K562 (cell line): ENCODE results near the gene HOXC4. TPM values are rescaled to one million over a fixed set of nuclear protein-coding genes. Genes with fewer than 3 reads are reported as not detected.

Experiments used
- ATAC-seq: fragments of 200-7000 bp; cut with Tn5 transposase; 3 replicates; pipeline ENCODE4 v1.9.1; 2020; ENCODE audit warnings: moderate library complexity
- BruUV-seq: library from RNA; stranded (reverse); fragments of 400-500 nt; replicated peaks from 2 replicates; lab custom pipeline; 2021; lab: Mats Ljungman, UMichigan
- CTCF ChIA-PET: fragments of 300-600 bp; formaldehyde crosslinking; extraction: SDS; loops from one replicate; lab custom pipeline; 2021; ENCODE audit warnings: low intra/inter-chr PET ratio; lab: Yijun Ruan, JAX
- POLR2A ChIA-PET: fragments of 300-600, 350-650 bp; sonication (Branson Sonifier 250); formaldehyde crosslinking; extraction: SDS; loops from one replicate; lab custom pipeline; 2021; ENCODE audit warnings: antibody characterized with exemption, inconsistent platforms; lab: Yijun Ruan, JAX
- DNase-seq, 4 experiments: peaks; one replicate each; pipeline versions ENCODE4 v3.0.0 to v3.0.0-alpha.2; 2011 to 2018; ENCODE audit warnings: low spot score in 3 of 4, mixed read lengths in 3 of 4; ENCODE audit errors: extremely low read depth in 1 of 4
- FAIRE-seq: peaks from 2 replicates; lab custom pipeline; 2011; peaks lifted over from hg19 to GRCh38; lab: Jason Lieb, UNC
- H2AFZ ChIP-seq: 2 replicates; pipeline ENCODE4 v1.6.0; 2011; ENCODE audit warnings: low read depth, low read length, control low read depth, inconsistent platforms
- H3K27ac ChIP-seq: fragments of 200-600 bp; 3 replicates; pipeline ENCODE4 v1.8.0; 2011; ENCODE audit warnings: low read depth, mild to moderate bottlenecking, control low read depth, inconsistent platforms, low read length, moderate library complexity, mixed read lengths; ENCODE audit errors: extremely low read depth
- H3K27me3 ChIP-seq, 2 experiments: fragments of 300-600 bp in 1 of 2; 2 replicates in 1 of 2; 3 replicates in 1 of 2; pipeline versions ENCODE4 v1.6.0 to v1.8.0; 2011; ENCODE audit warnings: inconsistent platforms in 2 of 2, low read length in 2 of 2, mild to moderate bottlenecking in 1 of 2, mixed read lengths in 1 of 2, moderate library complexity in 1 of 2; ENCODE audit not compliant: control insufficient read depth in 2 of 2, insufficient read depth in 2 of 2
- H3K36me3 ChIP-seq: fragments of 300-600 bp; 3 replicates; pipeline ENCODE4 v1.8.0; 2011; ENCODE audit warnings: mild to moderate bottlenecking, low read length, inconsistent platforms; ENCODE audit not compliant: control insufficient read depth, insufficient read depth
- H3K4me1 ChIP-seq, 2 experiments: fragments of 200-600 bp in 1 of 2; replicated peaks in 1 of 2; 2 replicates in 1 of 2; 3 replicates in 1 of 2; pipeline versions ENCODE4 v1.5.1 to v1.8.0; 2011; ENCODE audit warnings: inconsistent platforms in 2 of 2, low read length in 2 of 2, mild to moderate bottlenecking in 1 of 2, mixed read lengths in 1 of 2, moderate library complexity in 1 of 2; ENCODE audit not compliant: control insufficient read depth in 2 of 2, insufficient read depth in 2 of 2
- H3K4me2 ChIP-seq: 2 replicates; pipeline ENCODE4 v1.6.1; 2011; ENCODE audit warnings: low read length, control low read depth, inconsistent platforms, mixed read lengths; ENCODE audit not compliant: insufficient read depth
- H3K4me3 ChIP-seq: fragments of 200-600 bp; sonication (generic), shearing (Covaris generic); 2 replicates; pipeline ENCODE4 v1.5.1; 2016; ENCODE audit warnings: control low read depth, inconsistent platforms
- H3K79me2 ChIP-seq: fragments of 200-600 bp; 3 replicates; pipeline ENCODE4 v1.8.0; 2011; ENCODE audit warnings: low read length, inconsistent platforms; ENCODE audit not compliant: control insufficient read depth, insufficient read depth
- H3K9ac ChIP-seq, 2 experiments: 2 replicates each; pipeline versions ENCODE4 v1.6.0 to v1.6.1; 2011; ENCODE audit warnings: low read depth in 2 of 2, low read length in 2 of 2, control low read depth in 1 of 2, inconsistent platforms in 1 of 2, mild to moderate bottlenecking in 1 of 2, mixed read lengths in 1 of 2; ENCODE audit not compliant: insufficient read depth in 1 of 2
- H3K9me1 ChIP-seq: one replicate; pipeline ENCODE4 v1.6.0; 2011; ENCODE audit warnings: inconsistent platforms, mild to moderate bottlenecking, low read length, moderate library complexity; ENCODE audit not compliant: control insufficient read depth, insufficient read depth
- H3K9me3 ChIP-seq: replicated peaks from 2 replicates; pipeline ENCODE4 v1.5.1; 2011; ENCODE audit warnings: low read depth, low read length, inconsistent platforms; ENCODE audit not compliant: control insufficient read depth, insufficient read depth
- H4K20me1 ChIP-seq: replicated peaks from 2 replicates; pipeline ENCODE4 v1.6.1; 2011; ENCODE audit warnings: low read length, inconsistent platforms, mixed read lengths; ENCODE audit not compliant: control insufficient read depth, insufficient read depth
- CCNT2 ChIP-seq: IDR thresholded peaks from 2 replicates; pipeline ENCODE4 v1.6.1; 2011; ENCODE audit warnings: borderline replicate concordance, low read depth, mild to moderate bottlenecking, moderate library complexity, mixed read lengths, low read length; ENCODE audit not compliant: insufficient read length; ENCODE audit errors: extremely low read depth
- HOXB6 ChIP-seq: fragments of 250-450 bp; sonication (Bioruptor Pico); IDR thresholded peaks from 2 replicates; pipeline ENCODE4 v1.5.1; 2022; ENCODE audit warnings: mild to moderate bottlenecking, borderline replicate concordance
- PBX2 ChIP-seq, 2 experiments: IDR thresholded peaks in 1 of 2; conservative IDR thresholded peaks in 1 of 2; 2 replicates each; pipeline ENCODE4 v1.6.1; 2016; ENCODE audit warnings: low read depth in 2 of 2, mild to moderate bottlenecking in 1 of 2, missing compliant biosample characterization in 1 of 2, missing genetic modification characterization in 1 of 2, moderate library complexity in 1 of 2
- PHF21A ChIP-seq: fragments of 450-650 bp; IDR thresholded peaks from 2 replicates; pipeline ENCODE4 v1.6.1; 2017; ENCODE audit warnings: low read depth, borderline replicate concordance
- POLR2A ChIP-seq: fragments of 450-650 bp; conservative IDR thresholded peaks from 2 replicates; pipeline ENCODE4 v1.6.1; 2016
- SAP30 ChIP-seq: fragments of 200-600 bp; sonication (generic); IDR thresholded peaks from 2 replicates; pipeline ENCODE4 v1.6.1; 2012; ENCODE audit warnings: borderline replicate concordance, low read depth, mild to moderate bottlenecking, moderate library complexity, low read length, control low read depth, inconsistent platforms; ENCODE audit not compliant: insufficient read depth, poor library complexity, severe bottlenecking
- SETDB1 ChIP-seq: IDR thresholded peaks from one replicate; pipeline ENCODE4 v1.6.1; 2012; ENCODE audit warnings: low read length, control low read depth, inconsistent platforms
- TAF9B ChIP-seq: fragments of 450-650 bp; IDR thresholded peaks from 2 replicates; pipeline ENCODE4 v1.6.1; 2018; ENCODE audit warnings: mild to moderate bottlenecking; ENCODE audit not compliant: partially characterized antibody
- ZFP1 ChIP-seq: fragments of 450-650 bp; formaldehyde crosslinking; IDR thresholded peaks from 2 replicates; pipeline ENCODE4 v1.4.0; 2020; ENCODE audit warnings: mild to moderate bottlenecking, mixed read lengths
- ZNF740 ChIP-seq, 3 experiments: fragments of 200-800 bp in 1 of 3; sonication (Bioruptor generic) in 1 of 3; sonication (generic) in 1 of 3; formaldehyde crosslinking in 1 of 3; IDR thresholded peaks; 2 replicates each; pipeline versions ENCODE4 v1.6.1 to v1.8.0; 2016 to 2022; ENCODE audit warnings: mild to moderate bottlenecking in 2 of 3, missing compliant biosample characterization in 2 of 3, missing genetic modification characterization in 2 of 3, missing genetic modification reagents in 1 of 3
- in situ Hi-C: fragments of 300-500 bp; cut with MboI; formaldehyde crosslinking; loops from 4 replicates; pipeline ENCODE4 v1.15.0; 2018; ENCODE audit warnings: inconsistent platforms, mixed read lengths
- intact Hi-C: fragments of 100-400 bp; cut with micrococcal nuclease; formaldehyde crosslinking; loops from 2 replicates; pipeline ENCODE4 v1.14.2; 2022
- polyA plus RNA-seq, 8 experiments: library from polyadenylated mRNA; depleted of rRNA in 4 of 8; stranded (reverse) in 5 of 8; unstranded in 3 of 8; fragments of >200 nt; fragmentation: Nextera tagmentation in 2 of 8; fragmentation: Illumina TruSeq in 1 of 8; extraction: Ambion mirVana in 2 of 8; extraction: Trizol in 1 of 8; gene quantifications; 2 replicates each; pipeline versions ENCODE4 v1.2.1 to v1.2.3, GENCODE V29; 2011 to 2014; ENCODE audit warnings: inconsistent platforms in 1 of 8, missing spikeins in 1 of 8
- total RNA-seq, 7 experiments: library from RNA; depleted of rRNA in 6 of 7; stranded (reverse); fragments of >200 nt in 6 of 7; fragmentation: Illumina TruSeq in 2 of 7; extraction: Trizol in 2 of 7; gene quantifications; 2 replicates each; pipeline versions ENCODE4 v1.2.1 to v1.2.3, GENCODE V29; 2011 to 2021; ENCODE audit warnings: low replicate concordance in 1 of 7
- TF ChIP-seq, protein P1 (sequence below): sonication (generic); formaldehyde crosslinking; IDR thresholded peaks from 2 replicates; pipeline ENCODE4 v1.8.1; 2023; ENCODE audit warnings: missing genetic modification reagents, mild to moderate bottlenecking, borderline replicate concordance

The HOXC4 gene
- total and polyA plus RNA-seq, 9 of the 15 experiments (the other 6 are each of a cell fraction or from before 2014, with no cell fraction given): 0.06 to 1.5 (median 0.44) TPM; not detected in 1

DNA sequence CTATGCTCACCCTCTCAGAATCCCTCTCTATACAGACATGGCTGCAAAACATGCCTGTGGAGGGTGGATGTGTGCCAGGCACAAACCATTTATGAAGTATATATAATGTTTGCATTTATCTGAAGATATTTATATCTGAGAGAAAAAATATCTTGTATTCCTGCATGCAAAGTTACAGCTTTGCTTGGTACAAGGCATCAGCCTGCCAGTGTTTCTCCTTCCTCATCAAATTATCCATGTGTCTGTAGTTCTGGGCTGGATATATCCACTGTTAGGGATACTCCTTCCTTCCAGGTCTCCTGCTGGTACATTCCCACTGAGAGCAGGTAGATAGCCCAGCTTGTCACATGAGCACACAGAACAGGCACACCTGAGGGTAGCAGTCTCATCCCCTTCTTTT lies 12.0 kb downstream of the HOXC4 start:
- Histone ChIP-seq H3K9me1 (no peaks in the 10 kb centered on the region), H3K36me3 (no peaks in the 10 kb centered on the region), H4K20me1 (no peaks in the 10 kb centered on the region; the same call in 1 of the 2 replicates), H3K27ac (no peak overlapping the region), H3K4me3 (no peak overlapping the region), H3K79me2 (no peaks in the 10 kb centered on the region), H3K4me2 (no peak overlapping the region), H3K27me3 (peaks cover 12 to 17% of the 10 kb centered on the region in 2 experiments), H3K9ac (no peak overlapping the region), H2AFZ (no peak overlapping the region), H3K4me1 (no peaks in the 10 kb centered on the region), H3K9me3 (no peaks in the 10 kb centered on the region)
- ChIA-PET CTCF (no interaction called here), POLR2A (interaction anchor here (0.7 kb wide), 1 partner anchor 8 kb away, joined by 4 read pairs; no protein-coding TSS in a partner anchor)
- DNase-seq (no peak), FAIRE-seq (no peak), ATAC-seq (no peak)
- intact Hi-C loops (no loop called here), in situ Hi-C loops (no loop called here)
- BruUV-seq: no TSS peak
- no peak for TF ChIP-seq SETDB1
- TF ChIP-seq POLR2A: no peak
- TF ChIP-seq HOXB6 (CRISPR knock-in tag): no peak
- TF ChIP-seq ZNF740 (CRISPR knock-in tag; IDR thresholded peaks at IDR 0.05): no peak
- TF ChIP-seq ZNF740 (tag; IDR thresholded peaks at IDR 0.05): no peak
- TF ChIP-seq SAP30: no peak
- TF ChIP-seq PHF21A: no peak
- no peak for TF ChIP-seq PBX2 (CRISPR knock-in tag; IDR thresholded peaks at IDR 0.05; ENCODE audit: low read depth)
- TF ChIP-seq PBX2 (tag; conservative IDR thresholded peaks at IDR 0.05; ENCODE audit: low read depth): no peak
- TF ChIP-seq ZFP1 (CRISPR knock-in tag): no peak
- TF ChIP-seq, protein P1, sequence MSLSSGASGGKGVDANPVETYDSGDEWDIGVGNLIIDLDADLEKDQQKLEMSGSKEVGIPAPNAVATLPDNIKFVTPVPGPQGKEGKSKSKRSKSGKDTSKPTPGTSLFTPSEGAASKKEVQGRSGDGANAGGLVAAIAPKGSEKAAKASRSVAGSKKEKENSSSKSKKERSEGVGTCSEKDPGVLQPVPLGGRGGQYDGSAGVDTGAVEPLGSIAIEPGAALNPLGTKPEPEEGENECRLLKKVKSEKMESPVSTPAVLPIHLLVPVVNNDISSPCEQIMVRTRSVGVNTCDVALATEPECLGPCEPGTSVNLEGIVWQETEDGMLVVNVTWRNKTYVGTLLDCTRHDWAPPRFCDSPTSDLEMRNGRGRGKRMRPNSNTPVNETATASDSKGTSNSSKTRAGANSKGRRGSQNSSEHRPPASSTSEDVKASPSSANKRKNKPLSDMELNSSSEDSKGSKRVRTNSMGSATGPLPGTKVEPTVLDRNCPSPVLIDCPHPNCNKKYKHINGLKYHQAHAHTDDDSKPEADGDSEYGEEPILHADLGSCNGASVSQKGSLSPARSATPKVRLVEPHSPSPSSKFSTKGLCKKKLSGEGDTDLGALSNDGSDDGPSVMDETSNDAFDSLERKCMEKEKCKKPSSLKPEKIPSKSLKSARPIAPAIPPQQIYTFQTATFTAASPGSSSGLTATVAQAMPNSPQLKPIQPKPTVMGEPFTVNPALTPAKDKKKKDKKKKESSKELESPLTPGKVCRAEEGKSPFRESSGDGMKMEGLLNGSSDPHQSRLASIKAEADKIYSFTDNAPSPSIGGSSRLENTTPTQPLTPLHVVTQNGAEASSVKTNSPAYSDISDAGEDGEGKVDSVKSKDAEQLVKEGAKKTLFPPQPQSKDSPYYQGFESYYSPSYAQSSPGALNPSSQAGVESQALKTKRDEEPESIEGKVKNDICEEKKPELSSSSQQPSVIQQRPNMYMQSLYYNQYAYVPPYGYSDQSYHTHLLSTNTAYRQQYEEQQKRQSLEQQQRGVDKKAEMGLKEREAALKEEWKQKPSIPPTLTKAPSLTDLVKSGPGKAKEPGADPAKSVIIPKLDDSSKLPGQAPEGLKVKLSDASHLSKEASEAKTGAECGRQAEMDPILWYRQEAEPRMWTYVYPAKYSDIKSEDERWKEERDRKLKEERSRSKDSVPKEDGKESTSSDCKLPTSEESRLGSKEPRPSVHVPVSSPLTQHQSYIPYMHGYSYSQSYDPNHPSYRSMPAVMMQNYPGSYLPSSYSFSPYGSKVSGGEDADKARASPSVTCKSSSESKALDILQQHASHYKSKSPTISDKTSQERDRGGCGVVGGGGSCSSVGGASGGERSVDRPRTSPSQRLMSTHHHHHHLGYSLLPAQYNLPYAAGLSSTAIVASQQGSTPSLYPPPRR (CRISPR knock-in tag): no peak
- TF ChIP-seq CCNT2: no peak
- TF ChIP-seq TAF9B: no peak
